ENCODE measurements around the gene SPOP.

SPOP gene

DNA sequence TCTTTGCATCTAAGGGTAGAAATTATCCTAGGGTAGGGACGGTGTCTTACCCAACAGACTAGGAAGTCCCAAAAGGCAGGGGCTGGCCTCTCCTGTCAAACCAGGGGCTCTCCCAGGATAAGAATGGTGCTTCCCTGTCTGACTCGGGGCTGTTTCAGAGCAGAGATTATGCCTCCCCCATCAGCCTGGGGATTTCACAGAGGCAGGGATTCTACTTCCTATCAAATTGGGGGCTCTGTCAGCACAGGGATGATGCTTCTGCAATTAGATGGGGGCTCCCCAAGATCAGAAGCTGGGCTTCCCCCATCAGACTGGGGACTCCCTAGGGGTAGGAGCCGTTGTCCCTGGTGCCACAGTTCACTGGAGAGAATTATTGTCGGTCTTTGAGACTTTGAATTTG is 99.9 kb downstream of the SPOP start:
- Histone ChIP-seq H3K27ac (ENCODE audit: low read length) (no peak overlapping the region), H3K4me1 (ENCODE audit: insufficient read depth, low read length) (no peaks in the 10 kb centered on the region), H3K36me3 (ENCODE audit: insufficient read depth, low read length) (no peaks in the 10 kb centered on the region), H3K79me2 (ENCODE audit: insufficient read depth, low read length) (no peaks in the 10 kb centered on the region), H3K27me3 (ENCODE audit: insufficient read depth, low read length, poor library complexity) (peaks cover 22% of the 10 kb centered on the region), H3K4me2 (ENCODE audit: insufficient read depth, low read length) (no peak overlapping the region), H3K9ac (ENCODE audit: low read depth, low read length) (no peak overlapping the region), H3K9me3 (ENCODE audit: insufficient read depth, low read length, severe bottlenecking) (no peaks in the 10 kb centered on the region), H4K20me1 (ENCODE audit: insufficient read depth, low read length) (no peaks in the 10 kb centered on the region; the same call in 1 of the 2 replicates), H2AFZ (ENCODE audit: low read depth, low read length) (no peak overlapping the region), H3K4me3 (ENCODE audit: low read depth in 1 of 2, low read length in 2 of 2) (no peak overlapping the region)
- no peak for TF ChIP-seq EZH2 (IDR thresholded peaks at IDR 0.05; ENCODE audit: borderline replicate concordance, low read depth, low read length, severe bottlenecking)
- TF ChIP-seq, protein P1, sequence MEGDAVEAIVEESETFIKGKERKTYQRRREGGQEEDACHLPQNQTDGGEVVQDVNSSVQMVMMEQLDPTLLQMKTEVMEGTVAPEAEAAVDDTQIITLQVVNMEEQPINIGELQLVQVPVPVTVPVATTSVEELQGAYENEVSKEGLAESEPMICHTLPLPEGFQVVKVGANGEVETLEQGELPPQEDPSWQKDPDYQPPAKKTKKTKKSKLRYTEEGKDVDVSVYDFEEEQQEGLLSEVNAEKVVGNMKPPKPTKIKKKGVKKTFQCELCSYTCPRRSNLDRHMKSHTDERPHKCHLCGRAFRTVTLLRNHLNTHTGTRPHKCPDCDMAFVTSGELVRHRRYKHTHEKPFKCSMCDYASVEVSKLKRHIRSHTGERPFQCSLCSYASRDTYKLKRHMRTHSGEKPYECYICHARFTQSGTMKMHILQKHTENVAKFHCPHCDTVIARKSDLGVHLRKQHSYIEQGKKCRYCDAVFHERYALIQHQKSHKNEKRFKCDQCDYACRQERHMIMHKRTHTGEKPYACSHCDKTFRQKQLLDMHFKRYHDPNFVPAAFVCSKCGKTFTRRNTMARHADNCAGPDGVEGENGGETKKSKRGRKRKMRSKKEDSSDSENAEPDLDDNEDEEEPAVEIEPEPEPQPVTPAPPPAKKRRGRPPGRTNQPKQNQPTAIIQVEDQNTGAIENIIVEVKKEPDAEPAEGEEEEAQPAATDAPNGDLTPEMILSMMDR (IDR thresholded peaks at IDR 0.05; ENCODE audit: borderline replicate concordance, extremely low read depth, low read length, poor library complexity, severe bottlenecking): no peak
- ATAC-seq (ENCODE audit: insufficient read depth, low read depth) (no peak), DNase-seq (no peak)

DNA sequence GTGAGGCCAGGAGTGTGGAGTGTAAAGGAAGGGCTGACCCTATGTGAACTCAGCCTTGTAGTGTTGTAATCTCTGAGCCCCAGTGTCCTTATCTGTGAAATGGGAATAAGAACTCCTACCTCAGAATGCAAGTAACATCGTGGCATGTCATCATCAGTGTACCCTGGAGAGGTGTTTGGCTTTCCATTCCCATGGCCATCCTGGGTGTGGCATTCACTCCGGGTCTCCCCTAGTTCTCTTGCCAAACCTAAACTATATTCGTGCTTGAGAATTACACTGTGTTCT is 100.3 kb downstream of the SPOP start:
- no peak for ATAC-seq (ENCODE audit: insufficient read depth, low read depth)
- Histone ChIP-seq H3K9me3 (ENCODE audit: insufficient read depth, low read length, severe bottlenecking) (no peaks in the 10 kb centered on the region), H3K36me3 (ENCODE audit: insufficient read depth, low read length) (no peaks in the 10 kb centered on the region), H3K4me3 (ENCODE audit: low read depth in 1 of 2, low read length in 2 of 2) (no peak overlapping the region), H3K9ac (ENCODE audit: low read depth, low read length) (no peak overlapping the region), H3K4me2 (ENCODE audit: insufficient read depth, low read length) (no peak overlapping the region), H2AFZ (ENCODE audit: low read depth, low read length) (no peak overlapping the region), H3K27ac (ENCODE audit: low read length) (no peak overlapping the region), H3K4me1 (ENCODE audit: insufficient read depth, low read length) (no peaks in the 10 kb centered on the region), H4K20me1 (ENCODE audit: insufficient read depth, low read length) (no peaks in the 10 kb centered on the region; the same call in 1 of the 2 replicates), H3K79me2 (ENCODE audit: insufficient read depth, low read length) (no peaks in the 10 kb centered on the region), H3K27me3 (ENCODE audit: insufficient read depth, low read length, poor library complexity) (peaks cover 23% of the 10 kb centered on the region)
- TF ChIP-seq, protein P1 (IDR thresholded peaks at IDR 0.05; ENCODE audit: borderline replicate concordance, extremely low read depth, low read length, poor library complexity, severe bottlenecking): no peak
- no peak for TF ChIP-seq EZH2 (IDR thresholded peaks at IDR 0.05; ENCODE audit: borderline replicate concordance, low read depth, low read length, severe bottlenecking)
- no peak for DNase-seq

DNA sequence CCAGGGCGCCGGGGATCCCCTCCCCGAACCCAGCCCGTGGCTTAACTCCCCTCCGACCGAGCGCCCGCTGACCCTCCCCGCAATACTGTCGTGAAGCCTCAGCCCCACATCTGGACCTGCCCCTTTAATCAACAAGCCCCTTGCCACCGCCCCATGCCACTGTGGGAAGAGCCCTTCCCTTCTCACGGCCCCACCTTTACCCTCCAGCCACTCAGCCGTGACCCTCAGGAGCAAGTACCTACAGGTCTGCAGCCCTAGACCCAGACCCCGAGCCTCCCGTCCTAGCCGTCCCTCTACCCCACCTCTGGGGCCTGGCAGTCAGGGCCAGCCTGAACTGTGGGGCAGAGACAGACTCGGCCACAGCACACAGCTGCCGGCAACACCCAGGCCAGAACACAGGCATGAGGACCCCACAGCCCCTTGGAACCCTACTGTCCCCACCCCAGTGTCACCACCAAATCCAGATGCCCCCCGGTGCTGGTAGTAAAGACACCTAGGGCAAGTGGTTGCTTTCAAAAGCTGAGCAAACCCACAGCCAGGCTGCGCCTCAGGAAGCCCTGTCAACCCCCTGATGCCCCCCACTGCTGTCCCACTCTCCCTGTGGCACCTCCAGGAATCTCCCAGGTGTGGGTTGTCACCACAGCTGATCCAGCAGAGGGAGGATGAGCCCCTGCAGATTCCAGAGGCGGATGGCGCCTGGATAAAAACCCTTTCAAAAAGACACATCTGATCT is 100.8 kb downstream of the SPOP start:
- no peak for DNase-seq

More for the DNA sequence above, 100.8 kb downstream of the SPOP start:
- Histone ChIP-seq H3K79me2 (ENCODE audit: insufficient read depth, low read length) (no peaks in the 10 kb centered on the region), H3K4me1 (ENCODE audit: insufficient read depth, low read length) (no peaks in the 10 kb centered on the region), H4K20me1 (ENCODE audit: insufficient read depth, low read length) (no peaks in the 10 kb centered on the region; the same call in 1 of the 2 replicates), H3K27ac (ENCODE audit: low read length) (no peak overlapping the region), H2AFZ (ENCODE audit: low read depth, low read length) (no peak overlapping the region), H3K4me3 (ENCODE audit: low read depth in 1 of 2, low read length in 2 of 2) (no peak overlapping the region), H3K27me3 (ENCODE audit: insufficient read depth, low read length, poor library complexity) (peaks cover 27% of the 10 kb centered on the region), H3K9ac (ENCODE audit: low read depth, low read length) (no peak overlapping the region), H3K4me2 (ENCODE audit: insufficient read depth, low read length) (no peak overlapping the region), H3K36me3 (ENCODE audit: insufficient read depth, low read length) (no peaks in the 10 kb centered on the region), H3K9me3 (ENCODE audit: insufficient read depth, low read length, severe bottlenecking) (no peaks in the 10 kb centered on the region)
- ATAC-seq (ENCODE audit: insufficient read depth, low read depth): no peak
- TF ChIP-seq, protein P1 (IDR thresholded peaks at IDR 0.05; ENCODE audit: borderline replicate concordance, extremely low read depth, low read length, poor library complexity, severe bottlenecking): no peak
- TF ChIP-seq EZH2 (IDR thresholded peaks at IDR 0.05; ENCODE audit: borderline replicate concordance, low read depth, low read length, severe bottlenecking): no peak
